ENCODE data around the gene NR2F2.

The NR2F2 gene

GRCh38 chr15:96356494-96357455 is 26.3 kb downstream of the NR2F2 start:
- TF ChIP-seq, protein P1, sequence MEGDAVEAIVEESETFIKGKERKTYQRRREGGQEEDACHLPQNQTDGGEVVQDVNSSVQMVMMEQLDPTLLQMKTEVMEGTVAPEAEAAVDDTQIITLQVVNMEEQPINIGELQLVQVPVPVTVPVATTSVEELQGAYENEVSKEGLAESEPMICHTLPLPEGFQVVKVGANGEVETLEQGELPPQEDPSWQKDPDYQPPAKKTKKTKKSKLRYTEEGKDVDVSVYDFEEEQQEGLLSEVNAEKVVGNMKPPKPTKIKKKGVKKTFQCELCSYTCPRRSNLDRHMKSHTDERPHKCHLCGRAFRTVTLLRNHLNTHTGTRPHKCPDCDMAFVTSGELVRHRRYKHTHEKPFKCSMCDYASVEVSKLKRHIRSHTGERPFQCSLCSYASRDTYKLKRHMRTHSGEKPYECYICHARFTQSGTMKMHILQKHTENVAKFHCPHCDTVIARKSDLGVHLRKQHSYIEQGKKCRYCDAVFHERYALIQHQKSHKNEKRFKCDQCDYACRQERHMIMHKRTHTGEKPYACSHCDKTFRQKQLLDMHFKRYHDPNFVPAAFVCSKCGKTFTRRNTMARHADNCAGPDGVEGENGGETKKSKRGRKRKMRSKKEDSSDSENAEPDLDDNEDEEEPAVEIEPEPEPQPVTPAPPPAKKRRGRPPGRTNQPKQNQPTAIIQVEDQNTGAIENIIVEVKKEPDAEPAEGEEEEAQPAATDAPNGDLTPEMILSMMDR (IDR thresholded peaks at IDR 0.05; ENCODE audit: low read depth, low read length): peak; percentile 86
- Histone ChIP-seq H3K27me3 (ENCODE audit: insufficient read depth, low read depth, severe bottlenecking) (peaks cover 92% of the 10 kb centered on the region), H3K36me3 (no peaks in the 10 kb centered on the region), H3K27ac (no peak overlapping the region), H3K9me3 (ENCODE audit: severe bottlenecking) (peaks cover 2% of the 10 kb centered on the region), H3K4me3 (ENCODE audit: low read depth, low read length) (peak overlapping the region; percentile 32)
- peak; percentile 63 for DNase-seq

GRCh38 chr15:96358001-96358801 is 27.7 kb downstream of the NR2F2 start:
- TF ChIP-seq, protein P1 (IDR thresholded peaks at IDR 0.05; ENCODE audit: low read depth, low read length): no peak
- no peaks in the 10 kb centered on the region for H3K36me3 ChIP-seq
- no peak overlapping the region for H3K4me3 ChIP-seq (ENCODE audit: low read depth, low read length)
- no peak for DNase-seq
- H3K27me3 ChIP-seq (ENCODE audit: insufficient read depth, low read depth, severe bottlenecking): peaks cover 97% of the 10 kb centered on the region
- H3K9me3 ChIP-seq (ENCODE audit: severe bottlenecking): peaks cover 2% of the 10 kb centered on the region
- H3K27ac ChIP-seq: no peak overlapping the region

GRCh38 chr15:96358821-96359615 is 28.5 kb downstream of the NR2F2 start:
- Histone ChIP-seq H3K36me3 (no peaks in the 10 kb centered on the region), H3K27me3 (ENCODE audit: insufficient read depth, low read depth, severe bottlenecking) (peaks cover 97% of the 10 kb centered on the region), H3K9me3 (ENCODE audit: severe bottlenecking) (peaks cover 2% of the 10 kb centered on the region), H3K27ac (no peak overlapping the region), H3K4me3 (ENCODE audit: low read depth, low read length) (no peak overlapping the region)
- TF ChIP-seq, protein P1 (IDR thresholded peaks at IDR 0.05; ENCODE audit: low read depth, low read length): no peak
- DNase-seq: no peak

DNA sequence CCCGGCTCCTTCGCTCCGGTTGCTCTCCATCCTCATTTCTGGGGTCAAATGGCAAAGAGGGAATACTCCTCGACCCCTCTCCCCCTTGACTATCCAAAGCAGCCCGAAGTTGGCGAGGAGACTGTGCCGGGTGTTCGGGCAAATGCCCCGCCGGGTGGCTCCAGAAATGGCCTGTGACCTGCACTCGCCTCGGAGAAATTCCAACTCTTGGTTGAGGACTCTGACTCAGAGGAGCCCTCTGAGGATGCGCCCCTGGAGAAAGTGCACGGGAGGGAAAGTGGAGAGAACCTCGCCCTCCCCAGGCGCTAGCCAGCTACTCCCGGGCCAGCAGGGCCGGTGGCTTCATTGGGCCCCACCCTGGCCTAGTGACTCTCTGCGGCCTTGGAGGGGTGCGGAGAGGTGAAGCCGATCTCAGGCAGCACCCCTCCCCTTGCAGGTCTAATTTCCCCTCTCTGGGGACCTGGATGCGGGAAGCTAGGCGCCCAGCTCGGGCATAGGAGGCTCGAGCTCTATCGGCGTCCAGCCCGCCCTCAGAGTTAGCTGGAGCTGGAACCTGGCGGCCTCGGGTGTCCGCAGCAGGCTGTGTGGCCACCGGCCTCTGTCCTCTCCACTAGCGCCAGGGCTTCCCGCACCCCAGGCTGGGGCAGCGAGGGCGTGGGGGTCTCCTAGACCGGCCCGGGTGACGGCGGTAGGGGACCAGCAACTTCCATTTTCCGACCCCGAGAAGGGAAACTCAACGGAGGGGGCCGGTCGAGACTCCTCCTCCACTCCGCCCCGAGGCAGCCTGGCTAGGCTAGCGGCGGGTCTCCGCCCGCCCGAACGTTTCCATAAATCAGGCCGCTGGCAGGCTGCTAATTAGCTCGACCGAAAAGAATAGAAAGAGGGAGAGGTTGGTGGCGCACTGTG is 29.4 kb downstream of the NR2F2 start:
- H3K27ac ChIP-seq: no peak overlapping the region
- TF ChIP-seq, protein P1 (IDR thresholded peaks at IDR 0.05; ENCODE audit: low read depth, low read length): no peak
- no peak overlapping the region for H3K4me3 ChIP-seq (ENCODE audit: low read depth, low read length)

More for the DNA sequence above, 29.4 kb downstream of the NR2F2 start:
- DNase-seq: no peak
- Histone ChIP-seq H3K9me3 (ENCODE audit: severe bottlenecking) (peaks cover 2% of the 10 kb centered on the region), H3K27me3 (ENCODE audit: insufficient read depth, low read depth, severe bottlenecking) (peaks cover 96% of the 10 kb centered on the region), H3K36me3 (no peaks in the 10 kb centered on the region)

Data from WERI-Rb-1 (cell line).